GM12878 (cell line): Measurements from ENCODE around the gene ZMIZ1. TPM values are rescaled to one million over a fixed set of nuclear protein-coding genes. Genes with fewer than 3 reads are reported as not detected.

Source experiments
- ATAC-seq: fragments of 200-7000 bp; cut with Tn5 transposase; 3 replicates; pipeline ENCODE4 v1.9.1; 2020; ENCODE audit warnings: mild to moderate bottlenecking, moderate library complexity
- BruUV-seq: library from RNA; stranded (reverse); fragments of 400-500 nt; replicated peaks from 2 replicates; lab custom pipeline; 2021; lab: Mats Ljungman, UMichigan
- CTCF ChIA-PET: fragments of 300-600 bp; sonication (Branson Sonifier 250); formaldehyde crosslinking; extraction: SDS; loops from one replicate; lab custom pipeline; 2021; ENCODE audit warnings: inconsistent platforms; lab: Yijun Ruan, JAX
- POLR2A ChIA-PET: fragments of 350-600 bp; formaldehyde crosslinking; extraction: SDS; loops from one replicate; lab custom pipeline; 2021; ENCODE audit warnings: inconsistent platforms; lab: Charles Lee
- RAD21 ChIA-PET: fragments of 300-600 bp; sonication (Branson Sonifier 250); formaldehyde crosslinking; loops from one replicate; lab custom pipeline; 2023; ENCODE audit warnings: antibody characterized with exemption; ENCODE audit not compliant: unreplicated experiment; lab: Charles Lee
- SMC1A ChIA-PET: fragments of 300-600 bp; sonication (Branson Sonifier 250); formaldehyde crosslinking; loops from one replicate; lab custom pipeline; 2023; ENCODE audit not compliant: unreplicated experiment, uncharacterized antibody; lab: Charles Lee
- DNase-seq: peaks from one replicate; pipeline ENCODE4 v3.0.0-alpha.2; 2011; ENCODE audit warnings: low read depth, low spot score
- FAIRE-seq: peaks from 3 replicates; lab custom pipeline; 2011; peaks lifted over from hg19 to GRCh38; lab: Jason Lieb, UNC
- H2AFZ ChIP-seq: 2 replicates; pipeline ENCODE4 v1.6.0; 2011; ENCODE audit warnings: low read depth, low read length, control low read depth; ENCODE audit not compliant: control insufficient read depth
- H3K27ac ChIP-seq: 2 replicates; pipeline ENCODE4 v1.5.1; 2011; ENCODE audit warnings: control low read depth; ENCODE audit not compliant: control insufficient read depth, insufficient read depth
- H3K27me3 ChIP-seq, 2 experiments: replicated peaks in 1 of 2; 2 replicates each; pipeline versions ENCODE4 v1.6.0 to v1.6.1; 2011; ENCODE audit warnings: low read length in 1 of 2; ENCODE audit not compliant: control insufficient read depth in 2 of 2, insufficient read depth in 2 of 2
- H3K36me3 ChIP-seq, 2 experiments: 2 replicates each; pipeline ENCODE4 v1.5.1; 2011; ENCODE audit warnings: low read length in 1 of 2; ENCODE audit not compliant: control insufficient read depth in 2 of 2, insufficient read depth in 2 of 2
- H3K4me1 ChIP-seq: 2 replicates; pipeline ENCODE4 v1.6.1; 2011; ENCODE audit warnings: mild to moderate bottlenecking, low read length, moderate library complexity, mixed read lengths; ENCODE audit not compliant: control insufficient read depth, insufficient read depth
- H3K4me2 ChIP-seq: 2 replicates; pipeline ENCODE4 v1.6.0; 2011; ENCODE audit warnings: control low read depth; ENCODE audit not compliant: control insufficient read depth, insufficient read depth
- H3K4me3 ChIP-seq: fragments of 200-600 bp; sonication (generic); 2 replicates; pipeline ENCODE4 v1.5.1; 2016
- H3K79me2 ChIP-seq: 2 replicates; pipeline ENCODE4 v1.6.0; 2011; ENCODE audit warnings: low read length; ENCODE audit not compliant: control insufficient read depth, insufficient read depth
- H3K9ac ChIP-seq: 2 replicates; pipeline ENCODE4 v1.8.0; 2011; ENCODE audit warnings: low read length, control low read depth, mixed read lengths; ENCODE audit not compliant: control insufficient read depth, insufficient read depth
- H3K9me3 ChIP-seq: replicated peaks from 3 replicates; pipeline ENCODE4 v1.5.1; 2011; ENCODE audit warnings: mild to moderate bottlenecking, low read length; ENCODE audit not compliant: control insufficient read depth, insufficient read depth
- H4K20me1 ChIP-seq: 2 replicates; pipeline ENCODE4 v1.6.0; 2011; ENCODE audit not compliant: control insufficient read depth, insufficient read depth
- ASH2L ChIP-seq: fragments of 300-600, 200-600 bp; sonication (generic); IDR thresholded peaks from 2 replicates; pipeline ENCODE4 v1.6.1; 2017; ENCODE audit warnings: low read depth, mild to moderate bottlenecking, borderline replicate concordance
- ATF7 ChIP-seq: fragments of 450-650 bp; IDR thresholded peaks from 2 replicates; pipeline ENCODE4 v1.6.1; 2016; ENCODE audit warnings: low read depth, mild to moderate bottlenecking
- CHD2 ChIP-seq: IDR thresholded peaks from 2 replicates; pipeline ENCODE4 v1.6.1; 2011; ENCODE audit warnings: low read depth, low read length, improper control_type of control experiment, borderline replicate concordance
- CREM ChIP-seq: IDR thresholded peaks from 2 replicates; pipeline ENCODE4 v1.6.1; 2014; ENCODE audit warnings: antibody characterized with exemption, low read depth
- EED ChIP-seq: sonication (generic); IDR thresholded peaks from 2 replicates; pipeline ENCODE4 v1.6.1; 2016; ENCODE audit warnings: antibody characterized with exemption, low read depth
- IKZF1 ChIP-seq: fragments of 450-650 bp; conservative IDR thresholded peaks from 2 replicates; pipeline ENCODE4 v1.6.1; 2017; ENCODE audit warnings: antibody characterized with exemption, mild to moderate bottlenecking
- KLF5 ChIP-seq: fragments of 450-650 bp; IDR thresholded peaks from 2 replicates; pipeline ENCODE4 v1.6.1; 2014; ENCODE audit warnings: mild to moderate bottlenecking; ENCODE audit not compliant: partially characterized antibody
- MYB ChIP-seq: fragments of 150-350 bp; IDR thresholded peaks from 2 replicates; pipeline ENCODE4 v1.6.1; 2014; ENCODE audit warnings: mild to moderate bottlenecking, low read depth, low read length, borderline replicate concordance
- ZNF384 ChIP-seq: IDR thresholded peaks from 2 replicates; pipeline ENCODE4 v1.6.1; 2012; ENCODE audit warnings: low read depth, mild to moderate bottlenecking, low read length, improper control_type of control experiment, borderline replicate concordance
- WGBS: methylation state at CpG from one replicate; pipeline ENCODE4 v1.1.6; 2016; ENCODE audit warnings: low lambda C conversion rate; ENCODE audit not compliant: insufficient replicate concordance, insufficient coverage; ENCODE audit errors: missing lambda C conversion rate; 5-methylcytosine and 5-hydroxymethylcytosine counted together
- in situ Hi-C: fragments of 300-500 bp; cut with MboI; formaldehyde crosslinking; loops from 9 replicates; pipeline ENCODE4 v1.14.3; 2018; ENCODE audit warnings: mixed read lengths
- intact Hi-C: fragments of 100-400 bp; cut with micrococcal nuclease; formaldehyde crosslinking; loops from one replicate; pipeline ENCODE4 v1.14.2; 2022; ENCODE audit not compliant: unreplicated experiment
- polyA plus RNA-seq, 11 experiments: library from polyadenylated mRNA; depleted of rRNA in 4 of 11; unstranded in 6 of 11; stranded (reverse) in 5 of 11; fragments of >200 nt; fragmentation: Nextera tagmentation in 4 of 11; fragmentation: Illumina TruSeq in 1 of 11; extraction: Ambion mirVana in 4 of 11; extraction: Trizol in 1 of 11; gene quantifications; 1 replicate in 1 of 11; 2 replicates in 10 of 11; pipeline versions ENCODE4 v1.2.1 to v1.2.3, GENCODE V29; 2011 to 2016; ENCODE audit warnings: inconsistent platforms in 2 of 11, missing spikeins in 2 of 11, low read depth in 1 of 11
- total RNA-seq, 4 experiments: library from RNA; depleted of rRNA in 3 of 4; stranded (reverse); fragments of >200 nt in 3 of 4; fragmentation: Illumina TruSeq in 1 of 4; extraction: Trizol in 1 of 4; gene quantifications; 2 replicates each; pipeline versions ENCODE4 v1.2.1 to v1.2.3, GENCODE V29; 2013 to 2021
- TF ChIP-seq, protein P1 (sequence below): fragments of 450-650 bp; formaldehyde crosslinking; IDR thresholded peaks from 2 replicates; pipeline ENCODE4 v1.5.0; 2022; ENCODE audit warnings: mild to moderate bottlenecking, missing genetic modification characterization
- TF ChIP-seq, protein P2 (sequence below): IDR thresholded peaks from 2 replicates; pipeline ENCODE4 v1.6.1; 2011; ENCODE audit warnings: borderline replicate concordance, low read depth, mild to moderate bottlenecking, moderate library complexity, mixed read lengths, low read length; ENCODE audit not compliant: insufficient read depth; ENCODE audit errors: extremely low read length
- TF ChIP-seq, protein P3 (sequence below): fragments of 150-350 bp; IDR thresholded peaks from 2 replicates; pipeline ENCODE4 v1.6.1; 2016; ENCODE audit warnings: low read depth, low read length

The ZMIZ1 gene
- total and polyA plus RNA-seq, 10 of the 15 experiments (the other 5 are each of a cell fraction or from before 2014, with no cell fraction given) = 3.1 to 82.3 (median 14.9) TPM

DNA sequence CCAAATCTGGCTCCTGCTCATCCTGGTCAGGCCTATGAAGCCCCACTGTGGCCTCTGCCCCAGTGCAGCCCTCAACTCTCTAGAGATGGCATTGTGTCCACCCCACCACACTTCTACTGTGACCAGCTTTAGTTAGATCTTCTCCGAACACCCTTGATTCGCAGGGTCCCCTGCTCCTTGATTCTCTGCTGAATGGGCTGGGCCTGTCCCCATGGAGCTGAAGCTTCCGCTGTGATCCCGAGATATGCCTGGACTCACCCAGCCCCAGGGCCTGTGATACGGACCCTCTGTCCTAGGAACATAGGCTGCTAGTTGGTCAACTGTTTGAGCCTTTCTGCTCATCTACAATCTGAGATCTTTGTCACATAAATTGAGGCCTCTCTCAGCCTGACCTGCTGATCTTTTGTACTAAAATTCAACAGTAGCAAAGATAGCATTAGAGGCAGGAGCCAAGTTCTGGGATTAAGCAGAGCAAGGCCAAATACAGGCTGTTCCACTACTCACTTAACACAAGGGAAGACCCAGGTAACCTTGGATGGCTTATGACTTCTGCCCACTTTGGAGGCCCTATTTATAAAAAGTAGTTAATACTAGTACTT is 272.0 kb downstream of the ZMIZ1 start:
- no peak overlapping the region for H3K9ac ChIP-seq
- TF ChIP-seq, protein P1, sequence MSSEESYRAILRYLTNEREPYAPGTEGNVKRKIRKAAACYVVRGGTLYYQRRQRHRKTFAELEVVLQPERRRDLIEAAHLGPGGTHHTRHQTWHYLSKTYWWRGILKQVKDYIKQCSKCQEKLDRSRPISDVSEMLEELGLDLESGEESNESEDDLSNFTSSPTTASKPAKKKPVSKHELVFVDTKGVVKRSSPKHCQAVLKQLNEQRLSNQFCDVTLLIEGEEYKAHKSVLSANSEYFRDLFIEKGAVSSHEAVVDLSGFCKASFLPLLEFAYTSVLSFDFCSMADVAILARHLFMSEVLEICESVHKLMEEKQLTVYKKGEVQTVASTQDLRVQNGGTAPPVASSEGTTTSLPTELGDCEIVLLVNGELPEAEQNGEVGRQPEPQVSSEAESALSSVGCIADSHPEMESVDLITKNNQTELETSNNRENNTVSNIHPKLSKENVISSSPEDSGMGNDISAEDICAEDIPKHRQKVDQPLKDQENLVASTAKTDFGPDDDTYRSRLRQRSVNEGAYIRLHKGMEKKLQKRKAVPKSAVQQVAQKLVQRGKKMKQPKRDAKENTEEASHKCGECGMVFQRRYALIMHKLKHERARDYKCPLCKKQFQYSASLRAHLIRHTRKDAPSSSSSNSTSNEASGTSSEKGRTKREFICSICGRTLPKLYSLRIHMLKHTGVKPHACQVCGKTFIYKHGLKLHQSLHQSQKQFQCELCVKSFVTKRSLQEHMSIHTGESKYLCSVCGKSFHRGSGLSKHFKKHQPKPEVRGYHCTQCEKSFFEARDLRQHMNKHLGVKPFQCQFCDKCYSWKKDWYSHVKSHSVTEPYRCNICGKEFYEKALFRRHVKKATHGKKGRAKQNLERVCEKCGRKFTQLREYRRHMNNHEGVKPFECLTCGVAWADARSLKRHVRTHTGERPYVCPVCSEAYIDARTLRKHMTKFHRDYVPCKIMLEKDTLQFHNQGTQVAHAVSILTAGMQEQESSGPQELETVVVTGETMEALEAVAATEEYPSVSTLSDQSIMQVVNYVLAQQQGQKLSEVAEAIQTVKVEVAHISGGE (CRISPR knock-in tag) = no peak
- TF ChIP-seq, protein P2, sequence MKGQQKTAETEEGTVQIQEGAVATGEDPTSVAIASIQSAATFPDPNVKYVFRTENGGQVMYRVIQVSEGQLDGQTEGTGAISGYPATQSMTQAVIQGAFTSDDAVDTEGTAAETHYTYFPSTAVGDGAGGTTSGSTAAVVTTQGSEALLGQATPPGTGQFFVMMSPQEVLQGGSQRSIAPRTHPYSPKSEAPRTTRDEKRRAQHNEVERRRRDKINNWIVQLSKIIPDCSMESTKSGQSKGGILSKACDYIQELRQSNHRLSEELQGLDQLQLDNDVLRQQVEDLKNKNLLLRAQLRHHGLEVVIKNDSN = no peak
- no peak for TF ChIP-seq CHD2
- TF ChIP-seq MYB = no peak
- TF ChIP-seq CREM = no peak
- no peak for TF ChIP-seq IKZF1
- TF ChIP-seq KLF5 = no peak
- no peak for TF ChIP-seq ASH2L
- no peak for TF ChIP-seq ZNF384
- TF ChIP-seq EED = no peak
- TF ChIP-seq ATF7 = no peak
- TF ChIP-seq, protein P3, sequence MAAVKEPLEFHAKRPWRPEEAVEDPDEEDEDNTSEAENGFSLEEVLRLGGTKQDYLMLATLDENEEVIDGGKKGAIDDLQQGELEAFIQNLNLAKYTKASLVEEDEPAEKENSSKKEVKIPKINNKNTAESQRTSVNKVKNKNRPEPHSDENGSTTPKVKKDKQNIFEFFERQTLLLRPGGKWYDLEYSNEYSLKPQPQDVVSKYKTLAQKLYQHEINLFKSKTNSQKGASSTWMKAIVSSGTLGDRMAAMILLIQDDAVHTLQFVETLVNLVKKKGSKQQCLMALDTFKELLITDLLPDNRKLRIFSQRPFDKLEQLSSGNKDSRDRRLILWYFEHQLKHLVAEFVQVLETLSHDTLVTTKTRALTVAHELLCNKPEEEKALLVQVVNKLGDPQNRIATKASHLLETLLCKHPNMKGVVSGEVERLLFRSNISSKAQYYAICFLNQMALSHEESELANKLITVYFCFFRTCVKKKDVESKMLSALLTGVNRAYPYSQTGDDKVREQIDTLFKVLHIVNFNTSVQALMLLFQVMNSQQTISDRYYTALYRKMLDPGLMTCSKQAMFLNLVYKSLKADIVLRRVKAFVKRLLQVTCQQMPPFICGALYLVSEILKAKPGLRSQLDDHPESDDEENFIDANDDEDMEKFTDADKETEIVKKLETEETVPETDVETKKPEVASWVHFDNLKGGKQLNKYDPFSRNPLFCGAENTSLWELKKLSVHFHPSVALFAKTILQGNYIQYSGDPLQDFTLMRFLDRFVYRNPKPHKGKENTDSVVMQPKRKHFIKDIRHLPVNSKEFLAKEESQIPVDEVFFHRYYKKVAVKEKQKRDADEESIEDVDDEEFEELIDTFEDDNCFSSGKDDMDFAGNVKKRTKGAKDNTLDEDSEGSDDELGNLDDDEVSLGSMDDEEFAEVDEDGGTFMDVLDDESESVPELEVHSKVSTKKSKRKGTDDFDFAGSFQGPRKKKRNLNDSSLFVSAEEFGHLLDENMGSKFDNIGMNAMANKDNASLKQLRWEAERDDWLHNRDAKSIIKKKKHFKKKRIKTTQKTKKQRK = no peak
- H3K4me1 ChIP-seq = no peaks in the 10 kb centered on the region
- FAIRE-seq (no peak), ATAC-seq (no peak), DNase-seq (no peak)
- H3K4me3 ChIP-seq = no peak overlapping the region
- 74% methylated on average over 5 of the region's 5 CpGs for WGBS
- no peaks in the 10 kb centered on the region for H3K27me3 ChIP-seq
- no peak overlapping the region for H2AFZ ChIP-seq
- no peaks in the 10 kb centered on the region; the same call in 2 of the 3 replicates for H3K9me3 ChIP-seq
- ChIA-PET CTCF (interaction anchor here (0.7 kb wide), 1 partner anchor 303 kb away, joined by 7 read pairs; no protein-coding TSS in a partner anchor), POLR2A (no interaction called here), RAD21 (no interaction called here), SMC1A (interaction anchor here (1.3 kb wide), 1 partner anchor 19 kb away, joined by 4 read pairs; no protein-coding TSS in a partner anchor)
- H3K27ac ChIP-seq = no peak overlapping the region
- no peak overlapping the region for H3K4me2 ChIP-seq
- intact Hi-C loops (no loop called here), in situ Hi-C loops (no loop called here)
- H3K79me2 ChIP-seq = no peaks in the 10 kb centered on the region
- BruUV-seq = no TSS peak
- H3K36me3 ChIP-seq = no peaks in the 10 kb centered on the region
- H4K20me1 ChIP-seq = no peaks in the 10 kb centered on the region
